ENCODE data around the gene MRPS23.

DNA sequence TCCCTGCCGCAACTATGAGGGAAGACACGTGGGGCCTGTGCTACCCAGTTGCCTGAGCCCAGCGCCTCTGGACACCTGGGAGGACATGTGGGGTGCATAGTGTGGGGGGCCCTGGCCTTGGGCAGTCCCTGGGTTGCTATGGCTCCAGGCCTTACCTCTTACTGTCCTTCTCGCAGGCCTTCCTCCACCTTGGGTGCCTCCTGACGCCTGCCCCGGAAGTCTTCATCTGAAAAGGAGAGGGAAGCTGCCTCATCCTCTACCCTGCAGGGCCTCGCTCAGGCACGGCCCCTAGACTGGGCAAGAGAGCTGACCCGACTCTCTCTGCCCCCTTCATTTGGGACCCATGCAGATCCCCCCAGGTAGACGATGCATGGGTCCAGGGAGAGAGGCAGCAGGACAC, 16.5 kb upstream of the MRPS23 start:
- TF ChIP-seq CTCF (conservative IDR thresholded peaks at IDR 0.05; ENCODE audit: low read depth, low read length) (no peak), BHLHE40 (IDR thresholded peaks at IDR 0.05; ENCODE audit: low read depth, low read length) (no peak), POLR2A (IDR thresholded peaks at IDR 0.05; ENCODE audit: low read depth, low read length) (no peak), RFX5 (IDR thresholded peaks at IDR 0.05; ENCODE audit: low read depth, low read length) (no peak), USF2 (IDR thresholded peaks at IDR 0.05; ENCODE audit: low read depth, low read length) (no peak)

Data from IMR-90 (cell line).